ENCODE results near the gene FBXW8. TPM values are rescaled to one million over a fixed set of nuclear protein-coding genes. Genes with fewer than 3 reads are reported as not detected.

FBXW8 gene
- total RNA-seq, 1 donor from 2014 or later: 14.4 TPM

DNA sequence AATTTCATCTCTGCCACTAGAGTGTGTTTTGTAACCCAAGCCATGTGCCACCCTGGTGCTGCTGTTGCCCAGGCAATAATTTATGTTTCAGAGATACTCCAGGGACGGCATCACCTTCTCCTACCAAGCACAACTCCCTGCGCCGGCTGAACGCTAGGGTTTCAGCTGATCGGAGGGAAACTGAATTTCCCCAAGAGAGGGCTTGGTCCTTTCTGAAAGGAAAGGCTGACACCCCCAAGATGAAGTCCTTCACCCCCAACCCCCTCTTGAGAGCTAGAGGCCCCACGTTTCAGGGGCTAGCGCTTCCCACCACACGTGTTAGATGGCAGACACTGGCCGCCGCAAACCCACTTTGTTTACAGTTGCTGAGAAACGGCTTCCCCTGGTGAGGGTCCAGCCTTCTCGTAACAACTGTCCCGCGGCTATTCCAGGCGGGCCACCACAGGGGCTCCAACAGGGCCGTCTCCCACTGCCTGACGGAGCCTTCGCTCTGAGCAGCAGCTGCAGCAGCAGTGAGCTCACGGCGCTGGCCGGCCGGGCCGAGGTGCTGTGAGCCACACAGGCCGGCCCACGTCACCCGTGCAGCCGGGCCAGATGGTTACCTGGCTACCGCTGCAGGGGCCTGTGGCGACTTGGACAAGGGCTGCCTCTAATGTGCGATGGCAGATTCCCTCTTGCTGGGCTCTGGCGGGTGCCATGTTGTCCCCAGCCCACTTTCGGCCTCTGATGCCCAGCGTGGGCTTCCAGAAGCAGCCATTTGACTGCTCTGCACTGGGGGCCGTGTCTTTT is 122.0 kb downstream of the FBXW8 start:
- TF ChIP-seq, protein P1, sequence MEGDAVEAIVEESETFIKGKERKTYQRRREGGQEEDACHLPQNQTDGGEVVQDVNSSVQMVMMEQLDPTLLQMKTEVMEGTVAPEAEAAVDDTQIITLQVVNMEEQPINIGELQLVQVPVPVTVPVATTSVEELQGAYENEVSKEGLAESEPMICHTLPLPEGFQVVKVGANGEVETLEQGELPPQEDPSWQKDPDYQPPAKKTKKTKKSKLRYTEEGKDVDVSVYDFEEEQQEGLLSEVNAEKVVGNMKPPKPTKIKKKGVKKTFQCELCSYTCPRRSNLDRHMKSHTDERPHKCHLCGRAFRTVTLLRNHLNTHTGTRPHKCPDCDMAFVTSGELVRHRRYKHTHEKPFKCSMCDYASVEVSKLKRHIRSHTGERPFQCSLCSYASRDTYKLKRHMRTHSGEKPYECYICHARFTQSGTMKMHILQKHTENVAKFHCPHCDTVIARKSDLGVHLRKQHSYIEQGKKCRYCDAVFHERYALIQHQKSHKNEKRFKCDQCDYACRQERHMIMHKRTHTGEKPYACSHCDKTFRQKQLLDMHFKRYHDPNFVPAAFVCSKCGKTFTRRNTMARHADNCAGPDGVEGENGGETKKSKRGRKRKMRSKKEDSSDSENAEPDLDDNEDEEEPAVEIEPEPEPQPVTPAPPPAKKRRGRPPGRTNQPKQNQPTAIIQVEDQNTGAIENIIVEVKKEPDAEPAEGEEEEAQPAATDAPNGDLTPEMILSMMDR (conservative IDR thresholded peaks at IDR 0.05; ENCODE audit: low read depth, low read length): no peak
- DNase-seq (ENCODE audit: low read depth): no peak
- peak overlapping the region; percentile 6 for H3K4me3 ChIP-seq (ENCODE audit: low read depth, low read length)

DNA sequence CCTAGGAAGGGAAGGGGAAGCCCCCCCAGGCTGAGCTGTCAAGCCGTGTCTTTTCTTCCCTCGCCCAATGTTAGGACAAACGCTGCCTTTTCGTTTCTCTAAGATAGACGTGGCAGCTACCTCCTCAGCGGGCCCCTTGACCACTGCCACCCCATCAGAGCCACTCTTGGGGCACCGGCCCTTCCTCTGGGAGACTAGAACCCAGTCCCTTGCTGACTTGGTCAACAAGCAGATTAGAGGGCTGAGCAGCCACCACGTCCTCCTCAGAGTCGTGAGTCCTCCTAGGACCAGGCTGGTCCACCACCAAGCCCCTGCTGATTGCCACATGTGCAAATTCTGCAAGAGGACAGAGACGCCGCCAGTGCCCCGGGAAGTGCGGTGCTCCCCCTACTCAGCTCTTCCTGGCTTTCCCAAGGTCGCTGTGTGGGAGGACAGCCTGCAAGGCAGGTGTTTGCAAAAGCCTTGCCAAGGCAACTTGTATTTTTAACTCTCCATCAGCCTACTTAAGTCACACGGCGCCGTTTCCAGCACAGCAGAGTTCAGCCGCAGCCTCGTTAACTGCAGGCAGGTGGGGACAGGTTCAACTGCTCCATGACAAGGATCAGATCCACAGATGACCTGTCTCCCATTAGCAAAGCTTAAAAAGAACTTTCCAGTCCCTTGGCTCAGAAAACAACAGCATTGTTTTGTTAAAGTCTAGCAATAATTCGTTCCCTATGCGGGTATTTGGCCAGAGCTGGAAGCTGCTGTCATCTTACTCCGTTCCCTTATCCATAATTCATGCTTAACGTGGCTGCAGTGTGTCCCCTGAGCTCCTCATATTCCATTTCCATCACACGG is 122.9 kb downstream of the FBXW8 start:
- TF ChIP-seq, protein P1 (conservative IDR thresholded peaks at IDR 0.05; ENCODE audit: low read depth, low read length): no peak
- H3K4me3 ChIP-seq (ENCODE audit: low read depth, low read length): no peak overlapping the region
- DNase-seq (ENCODE audit: low read depth): no peak

DNA sequence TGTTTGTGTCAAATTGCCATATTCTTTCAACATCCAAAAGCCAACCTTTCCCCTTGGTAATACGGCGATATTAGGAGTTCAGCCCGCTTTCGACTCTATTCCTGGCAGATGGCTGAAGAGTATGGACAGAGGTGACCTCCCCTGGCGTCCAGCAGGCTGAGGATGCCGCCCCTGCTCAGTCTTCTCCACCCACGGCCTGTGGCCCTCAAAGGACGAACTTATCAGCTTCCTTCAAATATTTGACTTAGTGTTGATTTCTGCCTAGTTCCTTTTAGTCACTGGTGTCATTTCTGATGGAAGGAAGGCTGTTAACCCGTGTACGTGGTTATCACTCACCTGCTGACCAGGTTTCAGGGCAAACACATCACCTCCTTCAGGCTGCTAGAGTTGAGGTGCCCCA is 123.5 kb downstream of the FBXW8 start:
- TF ChIP-seq, protein P1 (conservative IDR thresholded peaks at IDR 0.05; ENCODE audit: low read depth, low read length): no peak
- no peak overlapping the region for H3K4me3 ChIP-seq (ENCODE audit: low read depth, low read length)
- no peak for DNase-seq (ENCODE audit: low read depth)

DNA sequence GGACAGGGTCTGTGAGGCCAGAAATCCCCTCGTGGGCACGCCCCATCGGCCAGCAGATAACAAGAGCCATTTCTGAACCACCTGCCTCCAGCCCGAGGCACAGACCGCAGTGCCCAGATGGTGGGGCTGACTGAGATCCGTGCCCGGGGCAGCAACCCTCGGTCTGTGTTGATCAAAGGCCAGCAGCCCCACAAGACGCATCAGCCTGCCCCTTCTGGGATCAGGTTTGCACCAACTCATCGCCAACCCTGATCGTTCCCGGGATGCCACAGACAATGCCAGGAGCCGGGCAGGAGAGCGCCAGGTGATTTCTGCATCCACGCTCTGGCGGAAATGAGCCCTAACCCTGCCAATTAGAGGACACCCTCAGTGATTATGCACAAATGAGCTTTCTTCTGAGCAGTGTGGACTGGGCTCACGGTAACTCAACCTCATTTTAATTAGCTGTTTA is 124.0 kb downstream of the FBXW8 start:
- no peak for DNase-seq (ENCODE audit: low read depth)
- H3K4me3 ChIP-seq (ENCODE audit: low read depth, low read length): no peak overlapping the region
- TF ChIP-seq, protein P1 (conservative IDR thresholded peaks at IDR 0.05; ENCODE audit: low read depth, low read length): no peak

DNA sequence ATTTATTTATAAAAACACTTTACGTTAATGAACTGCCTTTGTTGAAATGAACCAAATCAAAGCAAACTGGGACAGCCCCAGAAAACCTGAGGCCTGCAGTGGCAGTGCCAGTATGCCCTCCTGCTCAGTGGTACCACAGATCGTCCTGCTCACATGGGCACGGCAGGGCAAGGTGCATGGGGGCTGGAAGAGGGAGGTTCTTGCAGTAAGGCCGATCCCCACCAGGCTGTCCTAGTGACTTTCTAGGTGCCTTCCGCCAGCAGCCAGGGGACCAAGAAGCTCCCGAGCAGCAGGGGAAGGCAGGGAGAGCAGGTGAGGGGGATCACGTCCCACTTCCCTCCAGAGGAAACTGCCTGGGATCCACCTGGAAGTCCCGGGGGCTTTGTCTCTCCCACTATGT is 124.5 kb downstream of the FBXW8 start:
- no peak for DNase-seq (ENCODE audit: low read depth)
- no peak overlapping the region for H3K4me3 ChIP-seq (ENCODE audit: low read depth, low read length)
- TF ChIP-seq, protein P1 (conservative IDR thresholded peaks at IDR 0.05; ENCODE audit: low read depth, low read length): no peak

DNA sequence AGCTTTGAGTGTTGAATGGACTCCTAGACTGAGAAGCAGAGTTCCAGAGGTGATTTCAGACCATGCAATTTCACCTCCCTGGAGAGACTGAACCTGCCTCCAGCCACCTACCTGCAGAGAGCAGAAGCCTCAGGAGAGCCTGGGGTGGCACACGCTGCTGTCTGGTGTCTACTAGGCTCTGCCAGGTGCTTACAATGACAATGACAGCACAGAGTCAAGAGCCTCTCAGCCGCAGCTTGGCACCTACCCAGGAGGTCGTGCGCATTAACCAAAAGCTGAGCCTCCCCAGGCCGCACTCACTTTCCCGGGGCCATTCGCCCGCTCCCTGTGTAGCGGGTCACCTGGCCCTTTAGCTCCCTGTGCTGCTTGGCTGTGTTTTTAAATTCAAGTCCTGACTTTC is 125.3 kb downstream of the FBXW8 start:
- TF ChIP-seq, protein P1 (conservative IDR thresholded peaks at IDR 0.05; ENCODE audit: low read depth, low read length): no peak

More for the DNA sequence above, 125.3 kb downstream of the FBXW8 start:
- no peak overlapping the region for H3K4me3 ChIP-seq (ENCODE audit: low read depth, low read length)
- DNase-seq (ENCODE audit: low read depth): no peak
